ENCODE measurements around the gene OXSR1.

- TF ChIP-seq CTCF (IDR thresholded peaks at IDR 0.05), result no peak
- no peak for TF ChIP-seq POLR2A (IDR thresholded peaks at IDR 0.05)
- TF ChIP-seq EP300 (IDR thresholded peaks at IDR 0.05), result no peak
Observed at GRCh38 chr3:38276917-38277630, 111.7 kb downstream of the OXSR1 start.

Measured in ovary (tissue), 3 donors.